ENCODE measurements around the gene GGT6.

The GGT6 gene

DNA sequence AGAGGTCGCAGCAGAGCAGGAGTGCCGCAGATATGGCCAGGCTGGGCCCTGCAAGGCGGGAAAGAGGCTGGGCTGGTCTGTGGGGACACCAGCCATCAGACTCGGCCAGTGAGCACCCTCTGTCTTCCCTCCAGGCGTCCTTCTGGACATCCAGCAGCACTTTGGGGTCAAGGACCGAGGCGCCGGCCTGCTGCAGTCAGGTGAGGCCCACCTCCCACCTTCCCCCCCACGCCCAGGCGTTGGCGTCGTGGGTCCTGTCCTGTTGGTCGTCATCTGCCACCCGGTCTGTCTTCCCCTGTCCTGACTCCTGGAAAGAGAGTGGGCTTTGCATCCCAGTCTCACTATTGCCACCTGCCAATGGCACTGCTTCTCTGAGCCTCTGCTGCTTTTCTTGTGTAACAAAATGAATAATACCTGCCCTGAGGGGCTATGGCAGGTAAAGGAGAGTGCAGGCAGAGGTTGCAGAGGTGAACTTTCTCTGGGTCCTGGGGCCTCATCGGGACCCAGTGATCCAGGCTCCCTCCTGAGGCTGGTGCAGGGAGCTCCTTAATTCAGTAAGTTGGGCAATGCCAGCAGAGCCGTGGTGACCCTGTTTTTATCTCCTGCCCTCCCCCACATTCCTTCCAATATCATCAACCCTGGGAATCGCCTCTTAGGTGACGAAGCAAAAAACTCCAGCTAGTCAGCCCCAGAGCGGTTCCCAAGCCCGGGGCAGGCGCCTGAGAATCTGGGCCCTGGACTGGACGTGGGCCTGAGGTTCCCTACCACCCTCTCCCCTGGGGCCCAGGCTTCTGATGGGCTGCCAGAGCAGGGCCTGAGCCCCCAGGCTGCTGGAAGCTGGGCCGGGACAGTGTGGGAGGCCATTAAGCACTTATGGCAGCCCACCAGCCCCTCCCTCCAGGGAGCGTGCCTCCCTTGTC lies 47.0 kb downstream of the GGT6 start:
- Histone ChIP-seq H3K4me1 (ENCODE audit: control insufficient read depth, insufficient read depth, low read length) (no peaks in the 10 kb centered on the region), H3K27ac (ENCODE audit: extremely low read depth, low read depth, low read length) (no peak overlapping the region)
- POLR2A ChIA-PET = no interaction called here

DNA sequence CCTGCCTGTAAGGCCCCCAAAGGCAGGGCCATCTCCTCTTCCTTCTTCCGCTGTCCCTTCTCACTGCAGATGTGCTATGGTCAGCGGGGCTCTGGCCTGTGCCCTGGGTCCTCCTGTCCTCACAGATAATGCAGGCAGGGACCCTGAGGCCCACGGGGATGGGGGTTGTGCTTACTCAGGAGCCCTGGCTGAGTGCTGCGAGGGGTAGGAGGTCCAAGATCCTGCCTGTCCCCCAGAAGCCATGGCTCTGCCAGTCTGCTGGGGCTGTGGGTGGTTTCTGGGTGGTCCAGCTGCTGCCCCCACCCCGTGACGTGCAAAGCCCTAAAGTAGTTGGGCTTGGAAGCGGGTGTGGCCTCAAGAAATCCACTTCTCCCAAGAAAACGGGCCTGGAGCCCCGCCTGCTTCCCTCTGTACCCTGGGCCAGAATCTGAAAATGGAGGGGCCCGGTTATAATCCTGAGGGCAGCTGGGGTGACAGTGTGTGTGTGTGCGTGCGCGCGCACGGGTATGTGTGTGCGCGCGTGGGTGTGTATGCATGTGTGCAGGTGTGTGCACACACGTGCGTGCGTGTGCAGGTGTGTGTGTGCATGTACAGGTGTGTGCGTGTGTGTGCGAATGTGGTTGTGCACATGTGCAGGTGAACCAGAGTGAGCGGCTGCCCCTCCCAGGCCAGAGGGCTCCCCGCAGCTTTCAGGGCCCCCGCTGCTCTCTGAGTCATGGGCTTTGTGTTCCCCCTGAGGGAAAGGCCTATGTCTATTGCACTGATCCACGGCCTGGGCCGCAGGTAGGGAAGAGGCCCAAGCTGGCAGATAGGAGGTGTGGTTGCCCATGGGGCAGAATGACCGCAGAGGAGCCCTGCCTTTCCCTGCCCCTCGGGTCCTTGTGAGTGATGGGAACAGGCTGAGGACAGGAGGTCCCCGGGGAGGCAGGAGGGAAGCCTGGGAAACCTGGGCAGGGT lies 47.9 kb downstream of the GGT6 start:
- ChIA-PET POLR2A (no interaction called here), CTCF (interaction anchor here (0.6 kb wide), 1 partner anchor 154 kb away, joined by 4 read pairs; no protein-coding TSS in a partner anchor)
- no peak overlapping the region for H3K27ac ChIP-seq (ENCODE audit: extremely low read depth, low read depth, low read length)
- no peaks in the 10 kb centered on the region for H3K4me1 ChIP-seq (ENCODE audit: control insufficient read depth, insufficient read depth, low read length)
- no peaks in the 10 kb centered on the region for H3K36me3 ChIP-seq (ENCODE audit: control insufficient read depth in 2 of 2, insufficient read depth in 1 of 2, low read length in 2 of 2)
- no peaks in the 10 kb centered on the region for H3K9me3 ChIP-seq (ENCODE audit: control insufficient read depth, insufficient read depth, low read depth, low read length)
- H3K4me3 ChIP-seq (ENCODE audit: low read depth, low read length) = no peak overlapping the region
- TF ChIP-seq ZIC2 (tag by site-specific recombination; IDR thresholded peaks at IDR 0.05) (peak; percentile 45; the same call in 1 of the 2 replicates), ZNF184 (tag by site-specific recombination; IDR thresholded peaks at IDR 0.05) (no peak)
- TF ChIP-seq, protein P1, sequence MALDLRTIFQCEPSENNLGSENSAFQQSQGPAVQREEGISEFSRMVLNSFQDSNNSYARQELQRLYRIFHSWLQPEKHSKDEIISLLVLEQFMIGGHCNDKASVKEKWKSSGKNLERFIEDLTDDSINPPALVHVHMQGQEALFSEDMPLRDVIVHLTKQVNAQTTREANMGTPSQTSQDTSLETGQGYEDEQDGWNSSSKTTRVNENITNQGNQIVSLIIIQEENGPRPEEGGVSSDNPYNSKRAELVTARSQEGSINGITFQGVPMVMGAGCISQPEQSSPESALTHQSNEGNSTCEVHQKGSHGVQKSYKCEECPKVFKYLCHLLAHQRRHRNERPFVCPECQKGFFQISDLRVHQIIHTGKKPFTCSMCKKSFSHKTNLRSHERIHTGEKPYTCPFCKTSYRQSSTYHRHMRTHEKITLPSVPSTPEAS (tag by site-specific recombination; IDR thresholded peaks at IDR 0.05) = peak; percentile 47; the same call in 1 of the 2 replicates

More for the DNA sequence above, 47.0 kb downstream of the GGT6 start:
- TF ChIP-seq ZIC2 (tag by site-specific recombination; IDR thresholded peaks at IDR 0.05) (0 out of 2 replicates have a peak, but pooled peaks have one; percentile 18), BCL11B (tag by site-specific recombination; IDR thresholded peaks at IDR 0.05; ENCODE audit: low read depth) (no peak), ZFHX2 (tag by site-specific recombination; conservative IDR thresholded peaks at IDR 0.05) (peak; percentile 70), EGR2 (tag by site-specific recombination; IDR thresholded peaks at IDR 0.05; ENCODE audit: low read depth) (peak; percentile 64), HOXC10 (CRISPR knock-in tag; IDR thresholded peaks at IDR 0.05) (no peak), ZNF473 (tag by site-specific recombination; IDR thresholded peaks at IDR 0.05) (no peak)
- no peaks in the 10 kb centered on the region for H3K36me3 ChIP-seq (ENCODE audit: control insufficient read depth in 2 of 2, insufficient read depth in 1 of 2, low read length in 2 of 2)
- CTCF ChIA-PET = no interaction called here
- H3K9me3 ChIP-seq (ENCODE audit: control insufficient read depth, insufficient read depth, low read depth, low read length) = no peaks in the 10 kb centered on the region
- H3K4me3 ChIP-seq (ENCODE audit: low read depth, low read length) = no peak overlapping the region

DNA sequence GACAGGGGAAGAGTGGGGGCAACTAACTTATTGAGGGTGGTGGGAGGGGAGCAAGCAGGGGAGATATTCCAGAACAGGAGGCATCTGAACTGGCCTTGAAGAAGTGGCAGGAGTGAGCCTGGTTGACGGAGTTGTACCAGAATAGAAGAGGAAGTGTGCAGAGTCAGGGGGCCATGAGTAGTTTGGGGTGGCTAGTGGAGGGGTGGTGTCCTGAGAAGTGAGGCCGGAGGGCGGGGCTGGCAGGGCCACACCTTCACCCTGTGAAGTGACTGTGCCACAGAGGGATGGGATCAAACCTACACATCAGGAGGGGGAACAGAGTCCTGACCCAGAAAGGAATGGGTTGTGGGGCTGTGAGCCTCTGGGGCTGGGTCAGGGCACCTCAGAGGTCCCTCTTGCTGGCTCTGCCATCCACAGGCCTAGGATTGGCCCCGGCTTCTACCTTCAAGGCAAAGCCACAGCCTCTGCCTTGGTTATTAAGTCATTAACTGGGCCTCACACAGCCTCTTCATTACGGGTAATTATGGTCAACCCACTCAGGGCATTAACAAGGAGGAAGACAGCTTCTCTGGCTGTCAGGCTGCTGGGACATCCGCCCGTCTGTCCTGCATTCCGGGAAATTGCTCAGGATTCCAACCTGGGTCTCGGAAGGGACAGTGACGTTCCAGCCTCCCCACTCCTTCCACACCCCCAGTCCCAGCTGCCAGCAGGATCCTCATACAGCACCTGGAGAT lies 49.0 kb downstream of the GGT6 start:
- TF ChIP-seq ZNF404 (tag by site-specific recombination; IDR thresholded peaks at IDR 0.05) = no peak
- peak; percentile 51 for TF ChIP-seq EGR2 (tag by site-specific recombination; IDR thresholded peaks at IDR 0.05; ENCODE audit: low read depth)
- TF ChIP-seq KLF1 (tag by site-specific recombination; IDR thresholded peaks at IDR 0.05) = peak; percentile 48; the same call in 1 of the 2 replicates
- no peak for TF ChIP-seq HOXC10 (CRISPR knock-in tag; IDR thresholded peaks at IDR 0.05)
- TF ChIP-seq ZNF664 (tag by site-specific recombination; IDR thresholded peaks at IDR 0.05) = no peak
- TF ChIP-seq ZNF624 (tag by site-specific recombination; IDR thresholded peaks at IDR 0.05) = no peak
- ChIA-PET CTCF (no interaction called here), POLR2A (no interaction called here)
- Histone ChIP-seq H3K4me1 (ENCODE audit: control insufficient read depth, insufficient read depth, low read length) (peaks cover under 1% of the 10 kb centered on the region; the same call in 1 of the 2 replicates), H3K9me3 (ENCODE audit: control insufficient read depth, insufficient read depth, low read depth, low read length) (no peaks in the 10 kb centered on the region), H3K36me3 (ENCODE audit: control insufficient read depth in 2 of 2, insufficient read depth in 1 of 2, low read length in 2 of 2) (no peaks in the 10 kb centered on the region), H3K4me3 (ENCODE audit: low read depth, low read length) (no peak overlapping the region), H3K27ac (ENCODE audit: extremely low read depth, low read depth, low read length) (no peak overlapping the region)

DNA sequence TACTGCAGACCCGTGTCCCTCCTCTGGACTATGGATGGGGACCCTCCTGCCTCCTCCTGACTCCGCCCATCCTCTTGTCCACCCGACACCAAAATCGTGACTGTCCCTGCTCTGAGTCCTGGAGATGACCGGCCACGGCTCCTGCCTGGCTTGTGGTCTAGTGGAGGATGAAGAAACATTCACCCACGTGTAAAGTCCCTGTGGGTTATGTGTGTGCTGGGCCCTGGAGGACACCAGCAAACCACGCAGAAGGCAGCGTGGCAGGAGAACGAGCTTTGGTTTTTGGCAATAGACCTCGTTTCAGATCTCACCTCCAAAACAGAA lies 49.8 kb downstream of the GGT6 start:
- ChIA-PET CTCF (interaction anchor here (1.6 kb wide), 1 partner anchor 90 kb away, joined by 5 read pairs; no protein-coding TSS in a partner anchor), POLR2A (no interaction called here)
- H3K36me3 ChIP-seq (ENCODE audit: control insufficient read depth in 2 of 2, insufficient read depth in 1 of 2, low read length in 2 of 2) = no peaks in the 10 kb centered on the region
- H3K4me1 ChIP-seq (ENCODE audit: control insufficient read depth, insufficient read depth, low read length) = peaks cover 2% of the 10 kb centered on the region; the same call in 1 of the 2 replicates
- no peak overlapping the region for H3K4me3 ChIP-seq (ENCODE audit: low read depth, low read length)
- no peaks in the 10 kb centered on the region for H3K9me3 ChIP-seq (ENCODE audit: control insufficient read depth, insufficient read depth, low read depth, low read length)
- H3K27ac ChIP-seq (ENCODE audit: extremely low read depth, low read depth, low read length) = no peak overlapping the region
- TF ChIP-seq ZNF114 (tag by site-specific recombination; IDR thresholded peaks at IDR 0.05) = no peak
- TF ChIP-seq, protein P2, sequence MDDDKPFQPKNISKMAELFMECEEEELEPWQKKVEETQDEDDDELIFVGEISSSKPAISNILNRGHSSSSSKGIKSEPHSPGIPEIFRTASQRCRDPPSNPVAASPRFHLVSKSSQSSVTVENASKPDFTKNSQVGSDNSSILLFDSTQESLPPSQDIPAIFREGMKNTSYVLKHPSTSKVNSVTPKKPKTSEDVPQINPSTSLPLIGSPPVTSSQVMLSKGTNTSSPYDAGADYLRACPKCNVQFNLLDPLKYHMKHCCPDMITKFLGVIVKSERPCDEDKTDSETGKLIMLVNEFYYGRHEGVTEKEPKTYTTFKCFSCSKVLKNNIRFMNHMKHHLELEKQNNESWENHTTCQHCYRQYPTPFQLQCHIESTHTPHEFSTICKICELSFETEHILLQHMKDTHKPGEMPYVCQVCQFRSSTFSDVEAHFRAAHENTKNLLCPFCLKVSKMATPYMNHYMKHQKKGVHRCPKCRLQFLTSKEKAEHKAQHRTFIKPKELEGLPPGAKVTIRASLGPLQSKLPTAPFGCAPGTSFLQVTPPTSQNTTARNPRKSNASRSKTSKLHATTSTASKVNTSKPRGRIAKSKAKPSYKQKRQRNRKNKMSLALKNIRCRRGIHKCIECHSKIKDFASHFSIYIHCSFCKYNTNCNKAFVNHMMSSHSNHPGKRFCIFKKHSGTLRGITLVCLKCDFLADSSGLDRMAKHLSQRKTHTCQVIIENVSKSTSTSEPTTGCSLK (tag by site-specific recombination; IDR thresholded peaks at IDR 0.05) = no peak
- no peak for TF ChIP-seq ZNF777 (tag by site-specific recombination; IDR thresholded peaks at IDR 0.05; ENCODE audit: borderline replicate concordance)
- TF ChIP-seq ZNF274 (IDR thresholded peaks at IDR 0.05; ENCODE audit: low read length) = no peak
- TF ChIP-seq ZNF274 (tag by site-specific recombination; IDR thresholded peaks at IDR 0.05; ENCODE audit: borderline replicate concordance) = no peak
- TF ChIP-seq, protein P3, sequence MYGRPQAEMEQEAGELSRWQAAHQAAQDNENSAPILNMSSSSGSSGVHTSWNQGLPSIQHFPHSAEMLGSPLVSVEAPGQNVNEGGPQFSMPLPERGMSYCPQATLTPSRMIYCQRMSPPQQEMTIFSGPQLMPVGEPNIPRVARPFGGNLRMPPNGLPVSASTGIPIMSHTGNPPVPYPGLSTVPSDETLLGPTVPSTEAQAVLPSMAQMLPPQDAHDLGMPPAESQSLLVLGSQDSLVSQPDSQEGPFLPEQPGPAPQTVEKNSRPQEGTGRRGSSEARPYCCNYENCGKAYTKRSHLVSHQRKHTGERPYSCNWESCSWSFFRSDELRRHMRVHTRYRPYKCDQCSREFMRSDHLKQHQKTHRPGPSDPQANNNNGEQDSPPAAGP (tag by site-specific recombination; IDR thresholded peaks at IDR 0.05) = no peak

All from HEK293 (cell line).